Globus pallidus (tissue), 1 donor: Measurements from ENCODE around the gene DENND1A.
"Not testable (repeated sequence)": the region's sequence is repeated elsewhere in the genome, so short reads cannot be mapped to it uniquely, and the experiment has no call there.

Source experiments
- DNase-seq: peaks from one replicate; pipeline ENCODE4 v3.0.0-alpha.2; 2015; ENCODE audit warnings: low spot score

DENND1A gene

DNA sequence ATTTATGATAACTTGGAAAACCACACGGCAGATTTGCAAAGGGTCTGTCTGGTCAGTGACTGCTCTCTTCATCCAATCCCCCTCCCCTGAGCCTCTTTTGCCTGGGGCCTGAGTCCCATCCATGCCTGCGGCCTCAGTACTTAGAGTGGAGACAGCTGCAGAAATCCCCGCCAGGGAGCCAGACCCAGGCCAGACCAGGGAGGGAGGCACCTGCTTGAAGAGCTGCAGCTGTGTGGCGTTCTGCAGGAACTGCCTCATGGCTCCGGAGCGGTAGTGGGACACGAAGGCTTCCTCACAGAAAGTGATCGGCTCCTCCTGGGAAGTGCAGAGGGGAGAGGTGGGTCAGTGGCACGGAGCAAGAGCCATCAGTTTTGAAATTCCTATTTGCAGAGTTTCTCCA, 472.3 kb downstream of the DENND1A start:
- DNase-seq: no peak

DNA sequence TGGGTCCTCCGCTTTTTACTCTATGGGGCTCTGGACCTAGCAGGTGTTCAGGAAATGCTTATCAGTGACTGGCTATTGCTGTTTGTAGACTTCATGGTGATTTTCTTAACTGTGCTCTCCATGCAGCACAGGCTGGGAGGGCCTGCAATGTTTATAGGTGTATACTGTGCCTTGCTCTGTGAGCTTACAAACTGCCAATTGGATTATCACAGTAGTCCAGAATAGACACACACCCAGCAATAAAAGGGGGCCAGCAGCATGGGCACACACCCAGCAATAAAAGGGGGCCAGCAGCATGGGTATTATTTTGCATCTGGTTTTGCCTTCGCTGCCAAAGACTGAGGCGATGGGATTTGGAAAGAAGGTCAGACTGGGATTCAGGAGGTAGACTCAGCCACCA, 473.9 kb downstream of the DENND1A start:
- DNase-seq: no peak

DNA sequence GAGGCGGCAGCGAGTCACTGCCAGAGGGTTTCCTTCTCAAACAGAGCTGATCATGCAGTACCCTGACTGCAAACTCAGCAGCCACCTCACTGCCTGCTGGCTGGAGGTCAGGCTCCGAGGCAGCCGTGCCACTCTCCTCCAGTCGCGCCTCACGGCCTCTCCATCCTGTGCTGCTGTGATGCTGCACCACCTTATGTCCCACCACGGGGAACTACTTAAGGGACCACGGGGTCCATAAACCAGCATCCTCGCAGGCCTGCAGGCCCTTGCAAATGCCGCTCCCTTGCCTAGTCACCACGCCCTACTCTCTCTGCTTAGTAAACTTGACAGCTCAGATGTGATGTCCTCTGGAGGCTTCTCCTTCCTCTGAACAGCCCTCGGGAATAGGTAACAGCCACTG, 474.7 kb downstream of the DENND1A start:
- no peak for DNase-seq

DNA sequence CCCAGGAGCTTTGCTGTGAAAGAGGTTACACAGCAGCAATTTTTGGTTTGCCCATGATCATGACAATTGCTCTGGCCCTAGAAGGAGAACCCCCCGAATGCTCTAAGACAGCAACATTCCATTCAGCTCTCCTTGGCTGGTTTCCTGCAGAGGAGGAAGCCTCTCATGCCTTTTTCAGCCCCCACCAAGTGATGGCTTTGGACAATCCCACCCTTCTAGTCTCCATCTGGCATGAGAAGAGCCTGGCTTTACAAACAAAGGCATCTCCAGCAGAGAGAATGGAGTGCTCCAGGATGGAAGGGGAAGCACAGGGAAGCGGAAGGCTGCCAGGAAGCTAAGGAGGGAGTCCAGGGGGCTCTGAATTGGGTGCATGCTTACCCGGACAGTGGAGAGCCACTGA, 475.6 kb downstream of the DENND1A start:
- peak; percentile 31 for DNase-seq

DNA sequence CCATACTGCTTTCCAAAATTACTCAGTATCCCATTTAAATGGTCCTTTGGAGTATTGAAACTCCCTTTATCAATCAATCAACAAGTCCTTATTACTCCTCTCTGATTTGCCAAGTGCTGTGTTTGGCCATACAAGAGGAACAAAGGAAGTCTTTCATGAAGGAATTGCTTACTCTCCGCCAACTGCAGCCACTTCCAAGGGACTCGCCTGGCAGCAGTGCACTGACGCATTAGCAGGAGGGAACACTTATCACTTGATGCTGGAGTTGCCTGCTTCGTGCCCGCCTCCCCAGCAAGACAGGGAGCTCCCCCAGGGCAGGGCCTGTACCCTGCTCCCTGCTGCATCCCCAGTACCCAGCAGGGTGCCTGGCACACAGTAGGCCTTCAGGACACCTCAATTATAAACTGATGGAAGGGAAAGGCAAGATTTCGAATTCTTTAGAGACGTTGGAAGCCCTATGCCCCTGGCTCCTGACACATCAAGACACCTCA, 476.1 kb downstream of the DENND1A start:
- DNase-seq: peak; percentile 95

DNA sequence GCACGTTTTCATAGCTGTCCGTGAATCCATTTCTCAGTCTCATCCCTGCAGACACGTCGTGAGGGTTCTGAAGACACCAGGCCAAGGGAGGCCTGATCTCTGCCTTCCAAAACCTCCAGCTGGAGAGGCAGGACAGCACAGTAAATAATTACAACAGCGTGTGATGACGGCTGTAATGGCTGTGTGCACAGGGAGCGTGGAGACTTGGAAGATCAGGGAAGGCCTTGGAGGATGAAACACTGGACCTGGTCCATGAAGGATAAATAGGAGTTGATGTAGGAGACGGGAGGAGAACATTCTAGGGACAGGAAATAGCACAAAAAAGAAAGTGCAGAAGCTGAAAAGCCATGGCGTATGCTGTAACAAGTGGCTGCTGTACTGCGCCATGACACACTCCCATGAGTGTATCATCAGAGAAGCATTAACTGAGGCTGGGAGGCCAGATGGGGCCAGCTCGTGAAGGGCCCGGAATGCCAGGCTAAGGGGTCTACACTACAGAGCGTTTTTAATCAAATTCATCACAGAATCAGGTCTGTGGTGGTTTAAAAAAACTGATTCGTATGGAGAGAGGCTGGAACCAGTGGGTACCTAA, 476.8 kb downstream of the DENND1A start:
- DNase-seq: no peak

DNA sequence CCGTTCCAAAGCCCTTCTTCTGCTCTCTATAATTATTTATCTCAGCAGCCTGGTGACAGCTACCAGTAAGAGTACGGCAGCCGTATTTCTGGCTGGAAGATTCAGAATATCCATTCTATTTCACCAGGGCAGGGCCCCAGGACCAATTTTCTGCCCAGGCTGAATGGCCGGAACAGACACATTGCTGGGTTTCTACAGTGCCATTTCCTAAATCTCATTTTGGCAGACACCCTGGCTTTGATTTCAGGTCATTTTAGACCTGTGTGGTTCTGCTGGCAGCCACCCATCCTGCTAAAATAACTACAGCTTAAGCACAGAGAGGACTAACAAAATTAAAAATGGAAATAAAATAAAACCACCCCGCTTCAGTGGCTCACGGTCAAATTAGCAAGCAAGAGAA, 478.9 kb downstream of the DENND1A start:
- no peak for DNase-seq

DNA sequence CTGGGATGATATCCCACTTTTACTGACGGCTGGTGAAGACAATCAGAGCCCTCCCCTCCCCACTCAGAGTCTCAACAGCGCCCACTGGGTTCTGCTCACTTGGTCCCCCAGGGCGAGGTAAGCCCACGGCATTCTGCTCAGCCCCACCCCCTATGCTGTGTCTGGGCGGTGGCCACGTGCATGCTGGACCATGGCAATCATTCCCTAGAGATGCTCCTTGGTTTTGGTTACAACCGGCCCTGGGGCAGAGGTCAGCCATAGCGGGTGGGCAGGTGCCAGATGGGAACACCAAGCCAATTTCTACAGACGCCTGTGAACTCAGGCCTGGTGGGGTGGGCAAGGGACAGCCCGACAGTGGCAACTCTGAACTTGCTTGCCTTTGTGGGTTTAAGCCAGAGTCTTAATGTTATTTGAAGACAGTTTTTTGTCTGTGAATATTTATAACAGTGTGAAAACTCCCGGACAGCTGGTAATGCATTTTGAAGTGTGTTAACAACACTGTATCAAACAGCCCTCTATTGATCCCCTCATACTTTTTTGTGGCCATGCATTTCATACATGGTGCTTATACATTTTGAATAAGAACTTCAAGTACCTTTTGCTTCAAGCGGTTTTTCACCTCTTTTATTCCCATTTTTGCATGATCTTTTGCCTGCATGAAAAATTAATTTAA, 479.7 kb downstream of the DENND1A start:
- DNase-seq: no peak

DNA sequence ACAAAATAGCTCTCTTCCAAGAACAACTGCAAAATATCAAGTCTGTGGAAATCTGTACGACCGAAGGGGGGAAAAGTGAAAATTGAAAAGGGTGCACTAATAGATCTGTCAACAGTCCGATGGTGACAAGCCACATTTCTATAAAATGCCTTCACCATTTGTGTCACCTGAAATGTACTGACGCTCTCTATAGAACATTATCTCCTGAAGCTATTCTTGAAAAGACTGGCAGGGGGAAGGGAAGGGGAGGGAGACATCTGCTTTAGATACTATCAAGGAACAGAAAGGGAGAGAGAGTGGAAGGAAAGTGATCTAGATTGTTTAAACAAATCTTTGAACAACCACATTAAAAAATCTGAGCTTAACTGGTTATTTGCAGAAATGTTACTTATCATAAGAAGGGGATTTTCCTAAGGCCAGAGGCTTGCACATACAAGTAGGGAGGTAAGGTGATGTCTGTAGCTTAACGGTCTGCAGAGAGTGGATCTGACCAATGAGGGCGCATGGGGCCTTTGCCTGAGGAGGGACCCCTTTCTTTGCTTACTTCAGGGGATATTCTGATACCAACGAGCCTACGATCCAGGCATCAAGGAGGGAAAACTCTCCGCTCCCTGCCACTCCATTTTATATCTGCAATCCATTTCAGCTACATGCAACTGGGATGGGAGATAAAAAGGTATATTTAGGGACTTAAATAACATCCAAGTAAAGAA, 481.8 kb downstream of the DENND1A start:
- no peak for DNase-seq

DNA sequence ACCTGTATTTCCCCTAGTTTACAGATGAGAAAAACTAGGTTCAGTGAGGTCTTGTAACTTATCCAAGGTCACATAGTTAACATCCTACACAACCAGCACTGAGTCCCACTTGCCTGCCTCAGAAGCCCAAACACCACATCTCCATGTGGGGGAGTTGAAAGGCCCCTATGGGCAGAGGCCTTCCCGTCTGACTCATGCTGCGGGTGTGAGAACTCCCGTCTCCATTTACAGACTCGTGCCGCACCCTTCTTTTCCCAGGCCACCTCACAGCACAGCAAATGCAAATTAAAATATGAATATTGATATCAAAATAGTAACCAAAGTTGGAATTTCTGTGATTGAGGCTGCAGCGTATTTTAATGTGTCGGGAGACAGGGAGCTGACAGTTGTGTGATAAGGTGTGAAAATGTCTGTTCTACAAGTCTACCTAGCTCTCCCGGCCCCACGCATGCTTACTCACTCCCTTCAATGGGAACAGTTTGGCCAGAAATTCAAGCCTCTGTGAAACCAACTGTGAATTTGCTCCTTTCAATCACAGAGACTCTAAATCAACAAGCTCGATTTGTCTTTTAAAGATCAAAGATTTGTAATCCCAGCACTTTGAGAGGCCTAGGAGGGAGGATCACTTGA, 483.8 kb downstream of the DENND1A start:
- no peak for DNase-seq

DNA sequence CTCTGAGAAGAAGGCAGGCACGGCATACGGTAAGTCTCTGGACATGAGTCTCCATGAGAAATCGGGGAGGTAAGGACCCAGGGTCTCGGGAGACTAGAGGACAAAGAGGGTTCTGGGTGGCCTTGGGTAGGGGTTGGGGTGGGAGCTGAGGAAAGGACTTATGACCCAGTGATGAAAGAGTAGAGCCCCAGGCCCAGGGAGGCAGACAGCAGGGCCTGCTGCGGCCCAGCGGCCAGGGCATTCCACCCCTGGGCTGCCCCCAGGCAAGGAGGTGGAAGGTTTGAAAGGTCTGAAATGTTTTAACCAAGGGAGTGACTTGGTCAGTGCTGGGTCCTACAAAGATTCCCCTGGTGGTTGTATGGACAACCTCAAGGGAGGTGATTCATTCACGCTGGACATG, 484.8 kb downstream of the DENND1A start:
- DNase-seq: no peak

DNA sequence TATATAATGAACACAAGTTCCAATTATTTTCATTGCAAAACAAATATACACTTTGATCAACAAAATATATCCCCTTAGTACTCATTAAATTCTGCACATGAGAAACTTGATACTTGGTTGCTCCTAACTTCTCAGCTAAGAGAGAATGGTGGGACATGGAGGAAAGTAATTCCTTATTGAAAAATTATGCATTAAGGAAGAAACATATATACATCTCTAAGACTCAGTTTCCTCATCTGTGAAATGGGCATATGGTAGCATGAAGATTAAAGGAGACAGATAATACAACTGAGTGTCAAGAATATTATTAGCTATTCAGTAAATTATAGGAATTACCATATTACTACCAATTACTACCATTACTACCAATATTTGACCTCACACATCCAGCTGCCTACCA, 488.2 kb downstream of the DENND1A start:
- no peak for DNase-seq

DNA sequence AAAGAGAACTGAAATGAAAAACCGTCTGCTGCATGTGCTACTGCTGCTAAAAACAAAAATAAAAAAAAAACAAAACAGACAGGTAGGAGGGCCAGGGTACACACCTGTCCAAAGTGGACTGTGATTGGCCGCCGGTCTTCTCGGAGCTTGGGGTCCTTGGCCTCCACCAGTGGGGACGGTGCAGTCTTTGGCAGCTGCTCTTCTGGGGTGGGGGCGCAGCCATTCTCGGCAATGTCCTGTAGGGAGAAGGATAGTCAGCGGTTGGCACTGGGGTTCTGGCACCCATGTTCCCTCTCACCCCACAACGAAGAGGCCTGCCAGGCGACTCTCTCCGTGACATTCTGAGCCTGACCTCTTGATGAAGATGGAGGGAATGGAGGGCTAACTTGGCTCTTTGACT, 489.7 kb downstream of the DENND1A start:
- no peak for DNase-seq

DNA sequence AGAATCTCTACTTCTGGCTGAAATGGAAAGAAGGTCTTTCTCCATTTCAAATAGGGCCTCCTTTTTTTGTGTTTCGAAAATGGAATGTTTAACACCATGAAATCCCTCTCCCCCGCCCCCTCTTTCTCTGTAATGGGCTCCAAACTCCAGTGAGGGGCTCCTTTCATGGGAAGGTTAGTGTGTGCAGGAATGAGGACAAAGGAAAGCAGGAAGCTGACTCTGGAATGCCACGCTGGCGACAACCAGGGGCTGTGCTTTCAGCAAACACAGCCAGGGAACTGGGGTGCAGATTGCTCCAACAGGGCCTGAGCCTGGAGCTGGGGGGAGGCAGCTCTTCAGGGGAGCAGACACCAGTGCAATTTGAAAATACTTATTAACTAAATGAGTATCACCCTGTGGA, 491.1 kb downstream of the DENND1A start:
- no peak for DNase-seq

DNA sequence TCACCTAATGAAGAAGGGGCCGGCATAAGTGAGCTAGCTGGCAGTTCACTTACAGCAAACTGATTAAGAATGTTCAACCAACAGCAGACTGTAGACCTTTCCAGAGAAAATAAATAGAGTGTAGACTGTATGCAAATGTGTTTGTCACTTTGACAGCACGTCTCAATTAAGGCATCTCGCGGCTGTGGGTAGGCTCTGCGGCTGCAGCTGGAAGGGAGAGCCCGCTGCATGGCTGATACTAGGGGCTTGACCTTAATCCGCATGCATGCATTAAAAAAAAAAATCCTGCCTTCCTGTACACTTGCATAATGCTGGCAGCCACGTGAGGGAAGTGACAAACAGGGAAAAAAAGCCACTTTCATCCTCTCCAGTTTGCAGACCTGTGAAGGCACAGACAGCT, 491.6 kb downstream of the DENND1A start:
- no peak for DNase-seq

DNA sequence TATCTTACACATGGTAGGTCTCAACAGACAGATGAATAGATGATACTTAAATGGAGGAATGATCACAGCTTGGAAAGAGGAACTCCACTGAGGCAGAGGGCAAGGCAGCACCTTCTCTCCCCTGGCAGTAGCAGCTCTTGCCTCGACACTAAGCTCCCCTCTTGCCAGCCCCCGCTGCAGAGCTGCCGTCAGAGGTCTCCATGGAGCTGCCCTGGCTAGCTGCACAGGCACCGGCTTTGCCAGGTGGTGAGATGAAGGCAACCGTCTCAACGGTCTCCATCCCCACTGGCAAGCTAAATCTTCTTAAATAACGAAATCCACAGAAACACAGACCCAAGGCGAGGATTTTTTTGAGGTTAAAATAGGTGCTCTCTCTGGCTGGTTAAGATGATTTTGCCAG, 492.7 kb downstream of the DENND1A start:
- peak; percentile 15 for DNase-seq

DNA sequence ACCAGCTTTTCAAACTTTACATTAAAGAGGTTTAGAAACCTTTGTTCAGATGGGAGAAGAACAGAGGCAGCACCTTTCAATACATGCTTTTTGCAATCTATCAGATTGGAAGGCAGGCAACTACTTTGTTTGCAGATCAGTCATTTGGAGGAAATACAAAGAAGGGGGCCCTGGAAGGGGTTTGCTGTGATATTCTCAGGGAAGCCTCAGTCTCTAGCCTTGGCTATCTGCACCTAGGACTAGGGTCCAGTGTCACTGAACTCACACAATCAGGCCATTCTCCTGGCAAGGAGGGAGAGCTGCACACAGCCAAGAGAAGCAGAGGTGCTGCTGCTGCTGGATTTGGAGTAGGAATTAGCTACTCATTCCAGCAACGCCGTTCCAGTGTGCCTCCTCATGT, 494.5 kb downstream of the DENND1A start:
- no peak for DNase-seq

DNA sequence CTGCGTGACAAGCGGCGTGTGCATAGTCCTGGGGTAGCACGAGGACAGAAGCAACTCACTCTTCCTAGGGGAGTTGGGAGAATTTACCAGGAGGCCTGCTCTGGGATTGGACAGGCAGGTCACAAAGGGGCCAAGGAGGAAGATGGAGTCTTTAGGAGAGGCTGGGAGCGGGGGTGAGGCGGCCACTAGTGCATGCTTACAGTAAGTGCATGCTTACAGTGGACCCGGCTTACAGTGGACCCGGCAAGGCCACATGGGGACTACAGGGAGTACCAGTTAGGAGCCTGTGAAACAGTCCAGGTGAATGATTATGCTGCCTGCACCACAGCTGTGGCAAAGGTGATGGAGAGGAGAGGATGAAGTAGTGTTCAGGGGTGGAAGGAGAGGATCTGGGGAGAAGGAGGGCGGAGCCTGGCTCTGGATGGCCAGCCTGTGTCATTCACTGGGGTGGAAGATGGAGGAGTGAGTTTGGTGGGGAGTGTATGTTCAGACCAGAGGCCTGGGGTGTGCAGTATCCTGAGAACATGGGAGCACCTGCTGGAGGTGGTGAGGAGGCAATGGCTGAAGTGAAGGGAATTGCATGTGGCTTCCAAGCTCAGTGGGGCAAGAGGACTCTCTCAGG, 495.2 kb downstream of the DENND1A start:
- no peak for DNase-seq

DNA sequence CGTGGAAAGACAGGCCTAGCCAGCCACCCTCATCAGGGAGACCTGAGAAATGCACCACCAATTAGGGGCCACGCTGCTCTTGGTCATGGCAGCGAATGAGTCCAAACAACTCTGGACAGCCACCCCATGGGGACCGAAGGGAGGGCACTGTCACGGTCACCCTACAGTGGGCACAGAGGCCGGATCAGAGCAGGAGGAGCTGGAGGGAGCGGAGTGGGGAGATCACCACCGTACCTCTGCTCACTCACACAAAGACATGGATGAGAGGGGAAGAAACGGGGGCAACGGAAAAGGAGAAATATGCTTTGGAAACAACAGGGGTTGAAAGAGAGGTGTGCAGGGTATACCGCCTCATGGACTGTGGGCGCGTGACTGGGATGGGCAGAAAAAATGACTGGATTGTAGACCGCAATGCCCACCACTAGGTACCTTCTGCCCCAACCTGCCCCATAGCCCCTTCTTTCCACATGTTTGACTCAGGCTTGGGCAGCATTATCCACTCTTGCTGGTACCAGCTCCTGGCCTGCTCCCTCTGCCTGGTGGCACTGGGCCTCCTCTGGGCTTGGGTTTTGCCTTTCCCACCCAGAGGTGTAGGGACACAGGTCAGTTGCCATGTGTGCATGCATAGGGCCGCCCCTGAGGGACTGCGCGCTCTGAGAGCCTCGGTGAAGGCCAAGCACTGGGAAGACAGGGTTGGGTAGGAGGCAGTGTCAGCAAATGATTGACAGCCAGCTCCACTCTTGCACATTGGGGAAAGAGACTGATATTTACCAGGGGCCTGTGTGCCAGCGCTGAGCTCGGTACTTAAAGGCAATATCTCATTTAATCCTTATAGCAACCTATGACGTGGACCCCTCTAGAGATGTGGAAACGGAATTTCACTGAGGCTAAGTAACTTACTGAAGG, 497.3 kb downstream of the DENND1A start:
- no peak for DNase-seq

DNA sequence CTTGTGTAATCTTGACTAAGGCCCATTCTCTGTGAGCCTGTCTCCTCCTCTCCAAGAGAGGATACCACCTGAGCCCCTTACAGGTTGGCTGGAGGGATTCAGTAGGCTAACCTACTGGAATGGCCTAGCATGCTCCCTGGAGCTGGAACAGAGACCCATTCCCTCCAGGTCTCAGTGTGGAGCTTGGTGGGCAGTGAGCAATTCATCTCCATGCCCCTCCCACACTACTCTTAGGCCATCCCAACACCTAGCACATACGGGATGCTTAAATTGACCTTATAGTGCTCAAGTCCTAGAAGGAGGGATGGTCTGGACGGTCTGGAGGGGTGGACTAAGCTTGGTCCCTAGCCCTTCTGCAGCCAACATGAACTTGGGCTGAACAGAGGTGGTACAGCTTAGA, 498.3 kb downstream of the DENND1A start:
- no peak for DNase-seq

DNA sequence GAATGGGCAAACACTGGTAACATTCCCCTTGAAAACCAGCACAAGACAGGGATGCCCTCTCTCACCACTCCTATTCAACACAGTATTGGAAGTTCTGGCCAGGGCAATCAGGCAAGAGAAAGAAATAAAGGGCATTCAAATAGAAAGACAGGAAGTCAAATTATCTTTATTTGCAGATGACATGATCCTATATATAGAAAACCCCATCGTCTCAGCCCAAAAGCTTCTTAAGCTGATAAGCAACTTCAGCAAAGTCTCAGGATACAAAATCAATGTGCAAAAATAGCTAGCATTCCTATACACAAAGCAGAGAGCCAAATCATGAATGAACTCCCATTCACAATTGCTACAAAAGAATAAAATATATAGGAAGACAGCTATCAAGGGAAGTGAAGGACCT, 501.5 kb downstream of the DENND1A start:
- not testable (repeated sequence) for DNase-seq
